T-helper 1 cell treated with Interleukin-12 subunit alpha and Interleukin-12 subunit beta and Interleukin-4 antibody, amounts not matched to agents 30 μg/mL and 1 μg/mL, for 36 hours (primary cell): Measurements from ENCODE around the gene CD4.

Experiments used
- H3K27ac Mint-ChIP-seq: one replicate; pipeline ENCODE4 v1.8.0; 2021; ENCODE audit warnings: mild to moderate bottlenecking, mixed read lengths
- H3K27me3 Mint-ChIP-seq: one replicate; pipeline ENCODE4 v1.8.0; 2021; ENCODE audit warnings: low read depth, mixed read lengths
- H3K36me3 Mint-ChIP-seq: one replicate; pipeline ENCODE4 v1.8.0; 2021; ENCODE audit warnings: low read depth, mixed read lengths
- H3K4me1 Mint-ChIP-seq: one replicate; pipeline ENCODE4 v1.8.0; 2021; ENCODE audit warnings: low read depth, mixed read lengths
- H3K4me3 Mint-ChIP-seq: one replicate; pipeline ENCODE4 v1.8.0; 2021; ENCODE audit warnings: mild to moderate bottlenecking, moderate library complexity, mixed read lengths
- H3K9me3 Mint-ChIP-seq: one replicate; pipeline ENCODE4 v1.8.0; 2021; ENCODE audit warnings: mixed read lengths

The CD4 gene

DNA sequence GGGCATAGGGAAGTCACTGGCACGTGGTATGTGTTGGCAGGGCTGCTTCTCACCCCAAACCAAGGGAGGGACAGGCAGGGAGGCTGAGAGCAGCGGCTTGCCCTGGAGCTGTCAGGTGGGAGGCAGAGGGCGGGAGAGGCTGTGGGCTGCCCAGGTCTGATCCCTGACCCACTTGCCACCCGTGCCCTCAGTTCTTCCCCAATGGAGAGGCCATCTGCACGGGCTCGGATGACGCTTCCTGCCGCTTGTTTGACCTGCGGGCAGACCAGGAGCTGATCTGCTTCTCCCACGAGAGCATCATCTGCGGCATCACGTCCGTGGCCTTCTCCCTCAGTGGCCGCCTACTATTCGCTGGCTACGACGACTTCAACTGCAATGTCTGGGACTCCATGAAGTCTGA, 56.1 kb downstream of the CD4 start:
- Mint-ChIP-seq H3K4me3 (no peak overlapping the region), H3K36me3 (peaks cover 26% of the 10 kb centered on the region), H3K4me1 (peaks cover 20% of the 10 kb centered on the region), H3K27ac (no peak overlapping the region), H3K9me3 (no peaks in the 10 kb centered on the region), H3K27me3 (no peaks in the 10 kb centered on the region)

DNA sequence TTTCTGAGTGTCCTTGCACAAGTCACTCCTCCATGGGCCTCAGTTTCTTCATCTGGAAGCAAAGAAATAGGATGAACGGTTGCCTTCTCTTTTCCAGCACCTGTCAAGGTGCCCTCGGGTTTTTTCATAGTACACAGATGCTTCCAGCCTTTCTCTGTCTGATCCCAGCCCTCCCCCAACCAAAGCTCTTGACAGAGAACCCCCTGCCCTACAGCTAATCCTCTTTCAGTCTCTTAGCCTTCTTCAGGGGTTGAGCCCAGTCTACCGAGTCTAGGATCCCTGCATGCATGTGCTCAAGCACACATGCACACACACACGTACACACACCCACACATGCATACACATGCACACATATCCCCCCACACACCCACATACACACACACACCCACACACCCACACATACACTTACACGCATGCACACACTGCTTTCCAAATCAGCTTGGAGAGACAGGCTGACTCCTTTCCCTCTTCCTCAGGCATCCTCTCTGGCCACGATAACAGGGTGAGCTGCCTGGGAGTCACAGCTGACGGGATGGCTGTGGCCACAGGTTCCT, 57.1 kb downstream of the CD4 start:
- Mint-ChIP-seq H3K4me1 (peaks cover 25% of the 10 kb centered on the region), H3K9me3 (no peaks in the 10 kb centered on the region), H3K27me3 (no peaks in the 10 kb centered on the region), H3K4me3 (no peak overlapping the region), H3K36me3 (peaks cover 30% of the 10 kb centered on the region), H3K27ac (no peak overlapping the region)

DNA sequence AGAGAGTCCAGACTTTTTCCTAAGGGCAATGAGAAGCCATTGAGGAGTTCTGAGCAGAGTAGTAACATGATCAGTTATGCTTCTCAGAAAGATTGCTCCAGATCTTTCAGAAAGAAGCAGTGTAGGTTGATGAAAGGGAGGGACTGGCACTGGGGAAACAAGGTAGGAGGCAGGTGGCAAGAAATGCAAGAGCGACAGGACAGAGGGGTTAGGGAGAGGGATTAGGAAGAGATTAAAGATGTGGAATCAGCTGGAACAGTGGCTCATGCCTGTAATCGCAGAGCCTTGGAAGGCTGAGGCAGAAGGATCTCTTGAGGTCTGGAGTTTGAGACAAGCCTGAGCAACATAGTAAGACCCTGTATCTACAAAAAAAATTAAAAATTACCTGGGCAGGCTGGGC, 58.3 kb downstream of the CD4 start:
- Mint-ChIP-seq H3K4me1 (peaks cover 25% of the 10 kb centered on the region), H3K36me3 (peaks cover 30% of the 10 kb centered on the region), H3K27ac (no peak overlapping the region), H3K4me3 (peak overlapping the region; percentile 18), H3K27me3 (no peaks in the 10 kb centered on the region), H3K9me3 (no peaks in the 10 kb centered on the region)

DNA sequence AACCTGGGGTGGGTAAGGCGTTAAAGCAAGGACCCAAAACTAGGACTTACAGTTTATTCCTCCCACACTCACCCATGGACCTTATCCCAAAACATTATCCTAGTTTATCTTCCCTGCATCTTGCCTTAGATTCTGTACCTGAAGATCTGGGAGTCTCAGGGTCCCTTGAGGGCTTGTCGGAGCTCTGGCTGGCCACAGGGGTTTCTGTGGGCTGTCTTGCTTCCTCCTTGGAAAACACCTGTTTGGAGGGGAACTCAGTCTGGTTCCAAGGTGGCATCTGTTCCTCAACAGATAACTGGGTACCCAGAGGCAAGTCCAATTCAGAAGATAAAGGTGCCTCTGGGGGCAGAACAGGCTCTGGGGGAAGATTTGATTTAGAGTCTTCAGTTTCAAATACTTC, 60.1 kb downstream of the CD4 start:
- no peaks in the 10 kb centered on the region for H3K27me3 Mint-ChIP-seq
- H3K36me3 Mint-ChIP-seq: peaks cover 35% of the 10 kb centered on the region
- H3K4me1 Mint-ChIP-seq: peaks cover 39% of the 10 kb centered on the region
- H3K27ac Mint-ChIP-seq: peak overlapping the region; percentile 38
- no peaks in the 10 kb centered on the region for H3K9me3 Mint-ChIP-seq
- peak overlapping the region; percentile 89 for H3K4me3 Mint-ChIP-seq

DNA sequence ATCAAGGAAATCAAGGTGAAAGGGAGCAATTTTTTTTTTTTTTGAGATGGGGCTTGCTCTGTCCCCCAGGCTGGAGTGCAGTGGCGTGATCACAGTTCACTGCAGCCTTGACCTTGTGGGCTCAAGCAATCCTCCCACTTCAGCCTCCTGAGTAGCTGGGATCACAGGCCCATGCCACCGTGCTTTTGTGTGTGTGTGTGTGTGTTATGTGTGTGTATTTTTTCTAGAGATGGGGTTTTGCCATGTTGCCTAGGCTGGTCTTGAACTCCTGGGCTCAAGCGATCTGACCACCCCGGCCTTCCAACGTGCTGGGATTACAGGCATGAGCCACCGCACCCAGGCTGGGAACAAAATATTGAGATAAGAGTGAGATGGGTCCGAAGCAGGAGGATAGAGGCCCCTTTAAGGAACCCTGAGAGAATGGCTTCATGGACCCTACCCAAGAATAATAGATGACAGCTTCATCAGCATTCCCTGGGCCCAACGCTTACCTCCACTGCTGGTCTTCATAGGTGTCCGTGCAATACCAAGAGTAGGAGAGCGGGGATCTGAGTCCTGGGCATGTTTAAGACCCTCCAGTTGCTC, 60.7 kb downstream of the CD4 start:
- Mint-ChIP-seq H3K27me3 (no peaks in the 10 kb centered on the region), H3K4me3 (peak overlapping the region; percentile 89), H3K4me1 (peaks cover 41% of the 10 kb centered on the region), H3K36me3 (peaks cover 31% of the 10 kb centered on the region), H3K27ac (peak overlapping the region; percentile 52), H3K9me3 (no peaks in the 10 kb centered on the region)

DNA sequence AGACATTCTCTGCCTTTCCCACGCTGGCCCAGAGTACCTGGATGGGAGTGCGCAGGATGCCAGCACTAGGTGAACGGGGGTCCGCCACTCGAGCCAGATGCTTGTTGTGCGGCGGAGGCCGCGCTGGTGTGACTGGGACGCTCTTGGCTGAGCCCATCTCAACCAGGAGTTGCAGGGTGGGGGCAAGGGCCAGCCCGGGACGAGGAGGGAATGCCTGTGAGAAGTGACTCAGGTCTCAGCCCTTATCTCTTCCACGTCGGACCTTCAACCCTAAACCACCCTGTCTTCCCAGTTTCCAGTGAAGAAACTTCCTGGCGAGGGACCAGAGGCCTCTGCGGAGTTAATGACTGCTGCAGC, 61.4 kb downstream of the CD4 start:
- Mint-ChIP-seq H3K4me3 (peak overlapping the region; percentile 89), H3K9me3 (no peaks in the 10 kb centered on the region), H3K36me3 (peaks cover 33% of the 10 kb centered on the region), H3K4me1 (peaks cover 41% of the 10 kb centered on the region), H3K27me3 (no peaks in the 10 kb centered on the region), H3K27ac (peak overlapping the region; percentile 99)

DNA sequence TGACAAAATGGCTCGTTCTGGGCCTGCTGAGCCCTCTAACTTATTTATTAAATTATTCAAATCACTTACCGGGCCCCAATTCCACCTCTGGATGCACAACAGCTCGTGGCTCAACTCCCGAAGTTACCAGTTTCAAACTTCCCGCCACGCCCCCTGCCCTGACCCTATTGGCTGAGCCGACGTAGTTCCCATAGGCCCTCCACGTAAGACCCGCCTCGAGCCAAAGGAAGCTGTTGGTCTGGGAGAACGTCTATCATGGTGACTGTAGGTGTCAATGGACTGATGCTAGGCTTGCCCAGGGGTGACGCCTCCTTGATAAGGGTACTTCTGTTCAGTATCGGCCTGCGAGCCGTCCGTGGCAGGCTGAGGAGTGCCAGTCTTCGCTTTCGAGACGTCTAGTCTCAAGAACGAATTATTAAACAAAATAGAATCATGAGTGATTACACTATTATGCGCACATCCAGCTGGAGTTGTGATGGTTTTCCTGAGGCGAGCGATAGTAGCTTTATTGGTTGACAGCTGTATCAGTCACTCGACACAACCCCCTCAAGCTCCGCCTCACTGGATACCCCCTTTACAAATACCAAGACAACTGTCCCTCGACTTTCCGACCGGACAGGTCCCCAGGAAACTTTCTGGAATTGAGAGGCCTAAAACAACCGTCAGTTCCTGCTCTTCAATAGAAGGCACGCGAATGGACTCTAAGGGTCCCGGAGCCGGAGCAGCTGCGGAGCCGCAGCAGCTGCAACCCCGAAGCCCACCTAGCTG, 62.0 kb downstream of the CD4 start, which contains the start of gene CDCA3:
Gene CDCA3, minus strand, starts transcription at position 134 of the 768 bp plus-strand sequence. CDS start 334 bp downstream, outside the sequence.
- Mint-ChIP-seq H3K4me3 (peak within 1 kb of the TSS; percentile 89), H3K27ac (peak within 1 kb of the TSS; percentile 99), H3K36me3 (peaks cover 34% of the 10 kb centered on the region), H3K9me3 (no peaks in the 10 kb centered on the region), H3K4me1 (peaks cover 42% of the 10 kb centered on the region), H3K27me3 (no peaks in the 10 kb centered on the region)

DNA sequence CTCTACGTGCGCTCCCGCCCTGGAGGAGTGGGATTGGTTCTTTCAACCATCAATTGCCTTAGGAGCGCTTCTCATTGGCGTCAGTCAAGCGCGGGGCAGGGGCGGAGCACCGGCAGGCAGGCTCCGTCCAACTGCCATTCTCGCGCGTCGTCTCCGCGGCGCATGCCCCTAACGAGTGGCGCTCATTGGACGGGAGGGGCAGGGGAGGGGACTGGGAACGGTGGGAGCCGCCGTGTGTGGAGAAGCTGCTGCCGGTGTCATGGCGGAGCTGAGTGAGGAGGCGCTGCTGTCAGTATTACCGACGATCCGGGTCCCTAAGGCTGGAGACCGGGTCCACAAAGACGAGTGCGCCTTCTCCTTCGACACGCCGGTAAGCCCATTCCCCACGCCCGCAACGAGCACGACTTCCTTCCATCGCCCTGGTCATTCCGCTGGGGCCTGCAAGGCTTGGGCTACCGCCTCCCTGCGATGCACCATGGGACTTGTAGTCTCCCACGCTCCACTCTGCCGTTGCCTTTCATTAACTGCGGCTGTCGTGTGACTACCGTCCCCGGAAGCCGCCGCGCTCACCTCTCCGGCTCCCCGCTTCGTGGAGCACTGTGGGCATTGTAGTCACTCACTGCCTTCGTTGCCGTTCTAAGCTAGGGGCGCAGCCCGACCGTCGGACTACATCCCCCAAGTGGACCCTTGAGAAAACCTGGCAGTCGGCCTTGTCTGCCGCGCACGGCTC, 62.8 kb downstream of the CD4 start, which contains the start of gene USP5:
Gene USP5, plus strand, starts transcription at position 230 of the 730 bp plus-strand sequence. Its CDS starts 30 bp downstream, at position 260.
- H3K27me3 Mint-ChIP-seq: no peaks in the 10 kb centered on the region
- H3K9me3 Mint-ChIP-seq: no peaks in the 10 kb centered on the region
- H3K36me3 Mint-ChIP-seq: peaks cover 31% of the 10 kb centered on the region
- H3K4me1 Mint-ChIP-seq: peaks cover 42% of the 10 kb centered on the region
- H3K4me3 Mint-ChIP-seq: peak within 1 kb of the TSS; percentile 89
- peak within 1 kb of the TSS; percentile 99 for H3K27ac Mint-ChIP-seq

DNA sequence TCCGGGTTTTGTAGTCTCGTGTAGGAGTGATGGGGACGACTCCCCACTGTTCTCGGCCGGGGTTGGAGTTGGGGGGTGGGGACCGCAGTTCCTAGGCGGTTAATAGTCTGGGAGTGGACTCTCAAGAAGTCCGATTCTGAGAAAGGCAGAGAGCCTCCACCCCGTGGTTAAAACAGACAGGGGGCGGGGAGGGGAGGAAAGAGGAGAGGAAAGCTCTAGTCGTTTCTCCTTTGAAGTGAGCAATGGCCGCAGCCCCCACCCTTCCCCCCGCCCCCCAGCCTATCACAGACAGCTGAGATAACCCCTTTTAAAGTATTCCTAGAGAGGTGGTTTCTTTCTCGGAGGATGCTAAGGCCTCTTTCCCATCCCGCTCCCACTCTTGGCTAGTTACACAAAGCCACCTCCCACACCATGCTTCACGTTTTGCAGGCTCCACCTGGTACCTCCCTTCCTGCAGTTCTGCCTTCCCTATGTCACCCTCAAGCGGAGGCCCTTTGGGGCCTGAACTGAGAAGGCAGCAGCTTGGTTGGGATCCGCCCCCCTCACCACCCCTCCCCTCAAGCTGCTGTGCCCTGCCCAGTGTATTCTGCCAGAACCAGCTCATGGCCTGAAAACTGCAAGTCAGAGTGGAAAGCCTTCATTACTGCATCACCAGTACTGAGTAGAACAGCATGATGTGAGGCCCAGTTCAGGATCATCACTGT, 63.5 kb downstream of the CD4 start:
- peak overlapping the region; percentile 89 for H3K4me3 Mint-ChIP-seq
- H3K36me3 Mint-ChIP-seq: peaks cover 34% of the 10 kb centered on the region
- H3K9me3 Mint-ChIP-seq: no peaks in the 10 kb centered on the region
- peaks cover 42% of the 10 kb centered on the region for H3K4me1 Mint-ChIP-seq
- H3K27me3 Mint-ChIP-seq: no peaks in the 10 kb centered on the region
- H3K27ac Mint-ChIP-seq: peak overlapping the region; percentile 99

DNA sequence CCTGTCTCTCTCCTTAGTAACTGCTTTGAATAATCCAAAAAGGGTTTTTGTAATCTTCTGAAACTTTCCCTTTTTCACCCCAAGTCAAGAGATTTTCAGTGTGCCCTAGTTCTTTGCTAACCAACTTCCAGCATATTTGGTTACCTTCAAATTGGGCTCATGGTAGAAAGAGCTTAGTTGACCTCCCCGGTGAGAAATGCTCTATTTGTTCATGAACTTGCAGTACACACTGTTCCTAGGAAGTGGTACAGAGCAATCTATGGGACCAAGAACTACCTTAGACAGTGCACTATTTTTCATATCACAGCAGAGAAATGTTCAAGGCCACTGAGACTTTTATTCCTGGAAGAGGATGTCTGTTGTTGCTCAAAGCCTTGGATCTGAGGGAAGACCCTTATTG, 64.3 kb downstream of the CD4 start:
- H3K27me3 Mint-ChIP-seq: no peaks in the 10 kb centered on the region
- peaks cover 35% of the 10 kb centered on the region for H3K36me3 Mint-ChIP-seq
- H3K27ac Mint-ChIP-seq: peak overlapping the region; percentile 99
- peak overlapping the region; percentile 89 for H3K4me3 Mint-ChIP-seq
- H3K4me1 Mint-ChIP-seq: peaks cover 37% of the 10 kb centered on the region
- no peaks in the 10 kb centered on the region for H3K9me3 Mint-ChIP-seq

DNA sequence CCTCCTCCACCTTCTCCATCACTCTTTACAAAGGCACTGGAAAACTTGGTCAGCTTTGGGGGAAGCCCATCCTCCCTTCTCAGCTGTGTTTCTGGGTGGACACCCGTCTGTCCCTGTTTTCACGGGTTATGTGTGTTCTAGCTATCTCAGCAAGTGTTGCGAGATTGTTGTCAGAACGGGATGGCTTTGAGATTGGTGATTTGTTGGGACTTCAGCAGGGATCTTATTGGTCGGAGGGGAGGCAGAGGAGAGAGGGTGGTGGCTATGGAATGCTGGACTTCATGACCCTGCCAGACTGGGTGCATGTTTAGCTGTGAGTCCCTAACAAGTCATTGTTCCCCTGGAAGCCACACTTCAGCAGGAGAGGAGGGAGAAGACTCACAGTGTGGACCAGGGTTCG, 64.7 kb downstream of the CD4 start:
- H3K4me3 Mint-ChIP-seq: peak overlapping the region; percentile 89
- H3K27ac Mint-ChIP-seq: peak overlapping the region; percentile 39
- H3K27me3 Mint-ChIP-seq: no peaks in the 10 kb centered on the region
- H3K9me3 Mint-ChIP-seq: no peaks in the 10 kb centered on the region
- H3K36me3 Mint-ChIP-seq: peaks cover 35% of the 10 kb centered on the region
- H3K4me1 Mint-ChIP-seq: peaks cover 34% of the 10 kb centered on the region

DNA sequence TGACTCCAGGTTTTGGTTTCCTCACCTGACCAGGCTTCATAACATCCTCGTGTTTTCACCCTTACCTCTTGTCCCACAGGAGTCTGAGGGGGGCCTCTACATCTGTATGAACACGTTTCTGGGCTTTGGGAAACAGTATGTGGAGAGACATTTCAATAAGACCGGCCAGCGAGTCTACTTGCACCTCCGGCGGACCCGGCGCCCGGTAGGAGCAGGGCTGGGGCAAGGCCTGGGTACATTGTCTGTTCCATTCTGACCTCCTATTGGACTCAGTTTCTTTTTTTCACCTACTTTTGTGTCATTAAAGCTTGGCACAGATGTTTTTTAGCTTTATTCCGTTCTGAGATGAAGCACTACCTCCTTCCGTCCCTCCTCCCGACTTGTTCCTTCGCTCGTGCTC, 66.0 kb downstream of the CD4 start:
- Mint-ChIP-seq H3K4me1 (peaks cover 23% of the 10 kb centered on the region), H3K9me3 (no peaks in the 10 kb centered on the region), H3K27ac (no peak overlapping the region), H3K36me3 (peaks cover 29% of the 10 kb centered on the region), H3K4me3 (no peak overlapping the region), H3K27me3 (no peaks in the 10 kb centered on the region)

DNA sequence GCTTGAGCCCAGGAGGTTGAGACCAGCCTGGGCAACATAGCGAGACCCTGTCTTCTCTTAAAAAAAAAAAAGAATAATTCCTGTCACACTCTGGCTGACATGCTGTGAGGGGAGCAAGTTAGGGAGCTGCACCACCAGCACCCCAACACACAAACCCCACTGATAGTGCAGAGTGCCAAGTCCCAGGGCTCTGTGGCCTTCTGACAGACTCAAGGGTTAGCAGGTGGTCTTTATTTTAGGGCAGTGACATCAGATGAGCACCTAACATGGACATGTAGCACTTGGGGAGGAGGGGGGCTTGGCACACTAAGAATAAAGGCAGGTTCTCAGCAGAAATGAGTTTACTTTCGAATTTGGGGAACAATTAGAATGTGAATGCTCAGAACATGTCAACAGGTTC, 69.5 kb downstream of the CD4 start:
- H3K9me3 Mint-ChIP-seq: no peaks in the 10 kb centered on the region
- H3K27me3 Mint-ChIP-seq: no peaks in the 10 kb centered on the region
- no peak overlapping the region for H3K27ac Mint-ChIP-seq
- H3K36me3 Mint-ChIP-seq: peaks cover 42% of the 10 kb centered on the region
- peaks cover 7% of the 10 kb centered on the region for H3K4me1 Mint-ChIP-seq
- no peak overlapping the region for H3K4me3 Mint-ChIP-seq

DNA sequence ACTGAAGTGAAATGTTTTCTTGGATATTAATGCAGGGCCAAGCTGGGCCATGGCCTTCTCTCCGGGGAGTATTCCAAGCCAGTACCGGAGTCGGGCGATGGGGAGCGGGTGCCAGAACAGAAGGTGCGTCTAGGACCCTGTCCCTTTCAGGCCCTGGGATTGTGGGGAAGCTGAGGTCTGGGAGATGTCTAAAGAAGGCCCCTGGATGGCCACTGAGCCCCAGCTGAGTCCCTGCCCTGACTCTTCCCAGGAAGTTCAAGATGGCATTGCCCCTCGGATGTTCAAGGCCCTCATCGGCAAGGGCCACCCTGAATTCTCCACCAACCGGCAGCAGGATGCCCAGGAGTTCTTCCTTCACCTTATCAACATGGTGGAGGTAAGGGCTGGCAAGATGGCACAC, 70.8 kb downstream of the CD4 start:
- H3K27me3 Mint-ChIP-seq: no peaks in the 10 kb centered on the region
- H3K9me3 Mint-ChIP-seq: no peaks in the 10 kb centered on the region
- H3K4me3 Mint-ChIP-seq: no peak overlapping the region
- peaks cover 1% of the 10 kb centered on the region for H3K4me1 Mint-ChIP-seq
- H3K36me3 Mint-ChIP-seq: peaks cover 46% of the 10 kb centered on the region
- no peak overlapping the region for H3K27ac Mint-ChIP-seq
